ENCODE data around the gene CDX4.

DNA sequence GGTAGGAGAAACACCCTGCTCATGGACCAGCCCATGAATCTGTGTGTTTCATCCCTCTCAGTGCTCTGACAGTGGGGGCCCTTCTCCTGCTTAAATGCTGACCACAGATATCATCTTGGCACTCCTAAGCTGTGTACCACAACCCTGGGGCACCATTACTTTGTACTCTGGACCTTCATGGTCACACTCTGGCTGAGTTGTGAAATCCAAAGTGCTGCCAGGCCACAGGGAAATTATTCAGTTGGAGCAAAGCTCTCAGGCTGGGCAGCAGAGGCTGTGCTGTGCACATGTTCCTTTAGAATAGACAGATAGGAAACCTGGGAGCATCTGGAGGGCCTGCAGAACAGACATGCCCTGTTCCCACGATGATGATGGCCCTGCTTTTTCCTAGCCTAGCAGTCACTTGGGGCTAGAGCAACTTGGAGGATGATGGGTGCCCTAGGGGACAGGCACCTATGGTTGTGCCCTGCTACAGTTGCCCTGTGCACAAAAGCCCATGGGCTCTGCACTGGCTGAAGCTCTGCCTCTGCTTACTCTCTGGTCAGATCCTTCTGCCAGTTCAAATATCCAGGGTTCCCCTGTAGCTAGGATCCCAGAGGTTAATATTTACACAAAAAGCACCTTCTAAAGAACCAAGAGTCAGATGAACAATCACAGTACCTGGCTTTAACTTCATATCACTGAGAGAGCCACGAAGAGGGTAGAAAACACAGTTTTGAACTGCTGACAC is 48.5 kb upstream of the CDX4 start:
- TF ChIP-seq, protein P1, sequence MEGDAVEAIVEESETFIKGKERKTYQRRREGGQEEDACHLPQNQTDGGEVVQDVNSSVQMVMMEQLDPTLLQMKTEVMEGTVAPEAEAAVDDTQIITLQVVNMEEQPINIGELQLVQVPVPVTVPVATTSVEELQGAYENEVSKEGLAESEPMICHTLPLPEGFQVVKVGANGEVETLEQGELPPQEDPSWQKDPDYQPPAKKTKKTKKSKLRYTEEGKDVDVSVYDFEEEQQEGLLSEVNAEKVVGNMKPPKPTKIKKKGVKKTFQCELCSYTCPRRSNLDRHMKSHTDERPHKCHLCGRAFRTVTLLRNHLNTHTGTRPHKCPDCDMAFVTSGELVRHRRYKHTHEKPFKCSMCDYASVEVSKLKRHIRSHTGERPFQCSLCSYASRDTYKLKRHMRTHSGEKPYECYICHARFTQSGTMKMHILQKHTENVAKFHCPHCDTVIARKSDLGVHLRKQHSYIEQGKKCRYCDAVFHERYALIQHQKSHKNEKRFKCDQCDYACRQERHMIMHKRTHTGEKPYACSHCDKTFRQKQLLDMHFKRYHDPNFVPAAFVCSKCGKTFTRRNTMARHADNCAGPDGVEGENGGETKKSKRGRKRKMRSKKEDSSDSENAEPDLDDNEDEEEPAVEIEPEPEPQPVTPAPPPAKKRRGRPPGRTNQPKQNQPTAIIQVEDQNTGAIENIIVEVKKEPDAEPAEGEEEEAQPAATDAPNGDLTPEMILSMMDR (conservative IDR thresholded peaks at IDR 0.05; ENCODE audit: low read depth in 2 of 2), result no peak
- no peak for TF ChIP-seq POLR2AphosphoS5 (IDR thresholded peaks at IDR 0.05; ENCODE audit: low read depth)
- TF ChIP-seq EZH2 (IDR thresholded peaks at IDR 0.05; ENCODE audit: low read depth, unreplicated experiment), result no peak
- TF ChIP-seq, protein P2, sequence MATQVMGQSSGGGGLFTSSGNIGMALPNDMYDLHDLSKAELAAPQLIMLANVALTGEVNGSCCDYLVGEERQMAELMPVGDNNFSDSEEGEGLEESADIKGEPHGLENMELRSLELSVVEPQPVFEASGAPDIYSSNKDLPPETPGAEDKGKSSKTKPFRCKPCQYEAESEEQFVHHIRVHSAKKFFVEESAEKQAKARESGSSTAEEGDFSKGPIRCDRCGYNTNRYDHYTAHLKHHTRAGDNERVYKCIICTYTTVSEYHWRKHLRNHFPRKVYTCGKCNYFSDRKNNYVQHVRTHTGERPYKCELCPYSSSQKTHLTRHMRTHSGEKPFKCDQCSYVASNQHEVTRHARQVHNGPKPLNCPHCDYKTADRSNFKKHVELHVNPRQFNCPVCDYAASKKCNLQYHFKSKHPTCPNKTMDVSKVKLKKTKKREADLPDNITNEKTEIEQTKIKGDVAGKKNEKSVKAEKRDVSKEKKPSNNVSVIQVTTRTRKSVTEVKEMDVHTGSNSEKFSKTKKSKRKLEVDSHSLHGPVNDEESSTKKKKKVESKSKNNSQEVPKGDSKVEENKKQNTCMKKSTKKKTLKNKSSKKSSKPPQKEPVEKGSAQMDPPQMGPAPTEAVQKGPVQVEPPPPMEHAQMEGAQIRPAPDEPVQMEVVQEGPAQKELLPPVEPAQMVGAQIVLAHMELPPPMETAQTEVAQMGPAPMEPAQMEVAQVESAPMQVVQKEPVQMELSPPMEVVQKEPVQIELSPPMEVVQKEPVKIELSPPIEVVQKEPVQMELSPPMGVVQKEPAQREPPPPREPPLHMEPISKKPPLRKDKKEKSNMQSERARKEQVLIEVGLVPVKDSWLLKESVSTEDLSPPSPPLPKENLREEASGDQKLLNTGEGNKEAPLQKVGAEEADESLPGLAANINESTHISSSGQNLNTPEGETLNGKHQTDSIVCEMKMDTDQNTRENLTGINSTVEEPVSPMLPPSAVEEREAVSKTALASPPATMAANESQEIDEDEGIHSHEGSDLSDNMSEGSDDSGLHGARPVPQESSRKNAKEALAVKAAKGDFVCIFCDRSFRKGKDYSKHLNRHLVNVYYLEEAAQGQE (IDR thresholded peaks at IDR 0.05; ENCODE audit: unreplicated experiment), result no peak
- no peak for TF ChIP-seq EZH2phosphoT487 (IDR thresholded peaks at IDR 0.05; ENCODE audit: unreplicated experiment)
- TF ChIP-seq STAT1 (IDR thresholded peaks at IDR 0.05; ENCODE audit: unreplicated experiment), result no peak
- TF ChIP-seq JUNB (IDR thresholded peaks at IDR 0.05; ENCODE audit: unreplicated experiment), result no peak
- TF ChIP-seq, protein P3, sequence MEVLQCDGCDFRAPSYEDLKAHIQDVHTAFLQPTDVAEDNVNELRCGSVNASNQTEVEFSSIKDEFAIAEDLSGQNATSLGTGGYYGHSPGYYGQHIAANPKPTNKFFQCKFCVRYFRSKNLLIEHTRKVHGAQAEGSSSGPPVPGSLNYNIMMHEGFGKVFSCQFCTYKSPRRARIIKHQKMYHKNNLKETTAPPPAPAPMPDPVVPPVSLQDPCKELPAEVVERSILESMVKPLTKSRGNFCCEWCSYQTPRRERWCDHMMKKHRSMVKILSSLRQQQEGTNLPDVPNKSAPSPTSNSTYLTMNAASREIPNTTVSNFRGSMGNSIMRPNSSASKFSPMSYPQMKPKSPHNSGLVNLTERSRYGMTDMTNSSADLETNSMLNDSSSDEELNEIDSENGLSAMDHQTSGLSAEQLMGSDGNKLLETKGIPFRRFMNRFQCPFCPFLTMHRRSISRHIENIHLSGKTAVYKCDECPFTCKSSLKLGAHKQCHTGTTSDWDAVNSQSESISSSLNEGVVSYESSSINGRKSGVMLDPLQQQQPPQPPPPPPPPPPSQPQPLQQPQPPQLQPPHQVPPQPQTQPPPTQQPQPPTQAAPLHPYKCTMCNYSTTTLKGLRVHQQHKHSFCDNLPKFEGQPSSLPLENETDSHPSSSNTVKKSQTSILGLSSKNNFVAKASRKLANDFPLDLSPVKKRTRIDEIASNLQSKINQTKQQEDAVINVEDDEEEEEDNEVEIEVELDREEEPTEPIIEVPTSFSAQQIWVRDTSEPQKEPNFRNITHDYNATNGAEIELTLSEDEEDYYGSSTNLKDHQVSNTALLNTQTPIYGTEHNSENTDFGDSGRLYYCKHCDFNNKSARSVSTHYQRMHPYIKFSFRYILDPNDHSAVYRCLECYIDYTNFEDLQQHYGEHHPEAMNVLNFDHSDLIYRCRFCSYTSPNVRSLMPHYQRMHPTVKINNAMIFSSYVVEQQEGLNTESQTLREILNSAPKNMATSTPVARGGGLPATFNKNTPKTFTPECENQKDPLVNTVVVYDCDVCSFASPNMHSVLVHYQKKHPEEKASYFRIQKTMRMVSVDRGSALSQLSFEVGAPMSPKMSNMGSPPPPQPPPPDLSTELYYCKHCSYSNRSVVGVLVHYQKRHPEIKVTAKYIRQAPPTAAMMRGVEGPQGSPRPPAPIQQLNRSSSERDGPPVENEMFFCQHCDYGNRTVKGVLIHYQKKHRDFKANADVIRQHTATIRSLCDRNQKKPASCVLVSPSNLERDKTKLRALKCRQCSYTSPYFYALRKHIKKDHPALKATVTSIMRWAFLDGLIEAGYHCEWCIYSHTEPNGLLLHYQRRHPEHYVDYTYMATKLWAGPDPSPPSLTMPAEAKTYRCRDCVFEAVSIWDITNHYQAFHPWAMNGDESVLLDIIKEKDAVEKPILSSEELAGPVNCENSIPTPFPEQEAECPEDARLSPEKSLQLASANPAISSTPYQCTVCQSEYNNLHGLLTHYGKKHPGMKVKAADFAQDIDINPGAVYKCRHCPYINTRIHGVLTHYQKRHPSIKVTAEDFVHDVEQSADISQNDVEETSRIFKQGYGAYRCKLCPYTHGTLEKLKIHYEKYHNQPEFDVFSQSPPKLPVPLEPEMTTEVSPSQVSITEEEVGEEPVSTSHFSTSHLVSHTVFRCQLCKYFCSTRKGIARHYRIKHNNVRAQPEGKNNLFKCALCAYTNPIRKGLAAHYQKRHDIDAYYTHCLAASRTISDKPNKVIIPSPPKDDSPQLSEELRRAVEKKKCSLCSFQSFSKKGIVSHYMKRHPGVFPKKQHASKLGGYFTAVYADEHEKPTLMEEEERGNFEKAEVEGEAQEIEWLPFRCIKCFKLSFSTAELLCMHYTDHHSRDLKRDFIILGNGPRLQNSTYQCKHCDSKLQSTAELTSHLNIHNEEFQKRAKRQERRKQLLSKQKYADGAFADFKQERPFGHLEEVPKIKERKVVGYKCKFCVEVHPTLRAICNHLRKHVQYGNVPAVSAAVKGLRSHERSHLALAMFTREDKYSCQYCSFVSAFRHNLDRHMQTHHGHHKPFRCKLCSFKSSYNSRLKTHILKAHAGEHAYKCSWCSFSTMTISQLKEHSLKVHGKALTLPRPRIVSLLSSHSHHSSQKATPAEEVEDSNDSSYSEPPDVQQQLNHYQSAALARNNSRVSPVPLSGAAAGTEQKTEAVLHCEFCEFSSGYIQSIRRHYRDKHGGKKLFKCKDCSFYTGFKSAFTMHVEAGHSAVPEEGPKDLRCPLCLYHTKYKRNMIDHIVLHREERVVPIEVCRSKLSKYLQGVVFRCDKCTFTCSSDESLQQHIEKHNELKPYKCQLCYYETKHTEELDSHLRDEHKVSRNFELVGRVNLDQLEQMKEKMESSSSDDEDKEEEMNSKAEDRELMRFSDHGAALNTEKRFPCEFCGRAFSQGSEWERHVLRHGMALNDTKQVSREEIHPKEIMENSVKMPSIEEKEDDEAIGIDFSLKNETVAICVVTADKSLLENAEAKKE (CRISPR knock-in tag; IDR thresholded peaks at IDR 0.05), result no peak
- no peak for TF ChIP-seq CREB1 (CRISPR knock-in tag; IDR thresholded peaks at IDR 0.05; ENCODE audit: low read depth)
- TF ChIP-seq, protein P4, sequence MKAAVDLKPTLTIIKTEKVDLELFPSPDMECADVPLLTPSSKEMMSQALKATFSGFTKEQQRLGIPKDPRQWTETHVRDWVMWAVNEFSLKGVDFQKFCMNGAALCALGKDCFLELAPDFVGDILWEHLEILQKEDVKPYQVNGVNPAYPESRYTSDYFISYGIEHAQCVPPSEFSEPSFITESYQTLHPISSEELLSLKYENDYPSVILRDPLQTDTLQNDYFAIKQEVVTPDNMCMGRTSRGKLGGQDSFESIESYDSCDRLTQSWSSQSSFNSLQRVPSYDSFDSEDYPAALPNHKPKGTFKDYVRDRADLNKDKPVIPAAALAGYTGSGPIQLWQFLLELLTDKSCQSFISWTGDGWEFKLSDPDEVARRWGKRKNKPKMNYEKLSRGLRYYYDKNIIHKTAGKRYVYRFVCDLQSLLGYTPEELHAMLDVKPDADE (IDR thresholded peaks at IDR 0.05), result no peak
- TF ChIP-seq ZNF114 (CRISPR knock-in tag; IDR thresholded peaks at IDR 0.05), result no peak
- no peak for TF ChIP-seq ZNF331 (CRISPR knock-in tag; IDR thresholded peaks at IDR 0.05; ENCODE audit: low read depth)

Measured in GM23338 (cell line).